Measurements from ENCODE around the gene FOS.
"Not testable (repeated sequence)": the region's sequence is repeated elsewhere in the genome, so short reads cannot be mapped to it uniquely, and the experiment has no call there.

The FOS gene

GRCh38 chr14:75277008-75277814 is 1.4 kb upstream of the FOS start:
- DNase-seq (ENCODE audit: low read depth in 2 of 2) = no peak

- DNase-seq (ENCODE audit: low read depth in 2 of 2) = no peak
These were observed 710 bp upstream of the FOS start for GRCh38 chr14:75277815-75278421.

GRCh38 chr14:75279153-75279762 is 630 bp downstream of the FOS start:
- DNase-seq (ENCODE audit: low read depth in 2 of 2) = no peak

- no peak for DNase-seq (ENCODE audit: low read depth in 2 of 2)
These were observed 1.2 kb downstream of the FOS start for GRCh38 chr14:75279763-75280290.

GRCh38 chr14:75280291-75280830 is 1.7 kb downstream of the FOS start:
- no peak for DNase-seq (ENCODE audit: low read depth in 2 of 2)

GRCh38 chr14:75280831-75281653 is 2.4 kb downstream of the FOS start:
- no peak for DNase-seq (ENCODE audit: low read depth in 2 of 2)

GRCh38 chr14:75281654-75282019 is 3.0 kb downstream of the FOS start:
- DNase-seq (ENCODE audit: low read depth in 2 of 2) = no peak

GRCh38 chr14:75282170-75282554 is 3.5 kb downstream of the FOS start:
- DNase-seq (ENCODE audit: low read depth in 2 of 2) = no peak

- not testable (repeated sequence) for DNase-seq (ENCODE audit: low read depth in 2 of 2)
These were observed 4.0 kb downstream of the FOS start for GRCh38 chr14:75282555-75283161.

- no peak for DNase-seq (ENCODE audit: low read depth in 2 of 2)
These were observed 4.7 kb downstream of the FOS start for GRCh38 chr14:75283162-75283832.

- no peak for DNase-seq (ENCODE audit: low read depth in 2 of 2)
These were observed 5.4 kb downstream of the FOS start for GRCh38 chr14:75283833-75284563.

GRCh38 chr14:75285331-75285730 is 6.7 kb downstream of the FOS start:
- DNase-seq (ENCODE audit: low read depth in 2 of 2) = no peak

GRCh38 chr14:75286313-75286712 is 7.7 kb downstream of the FOS start:
- DNase-seq (ENCODE audit: low read depth in 2 of 2) = no peak

GRCh38 chr14:75289840-75290388 is 11.3 kb downstream of the FOS start:
- no peak for DNase-seq (ENCODE audit: low read depth in 2 of 2)

- DNase-seq (ENCODE audit: low read depth in 2 of 2) = no peak
These were observed 12.2 kb downstream of the FOS start for GRCh38 chr14:75290851-75291250.

GRCh38 chr14:75291331-75291730 is 12.7 kb downstream of the FOS start:
- no peak for DNase-seq (ENCODE audit: low read depth in 2 of 2)

GRCh38 chr14:75292101-75292563 is 13.5 kb downstream of the FOS start:
- no peak for DNase-seq (ENCODE audit: low read depth in 2 of 2)

GRCh38 chr14:75292886-75293285 is 14.3 kb downstream of the FOS start:
- DNase-seq (ENCODE audit: low read depth in 2 of 2) = no peak

GRCh38 chr14:75293920-75294648 is 15.5 kb downstream of the FOS start:
- DNase-seq (ENCODE audit: low read depth in 2 of 2) = peak; percentile 88 to 89

All from activated CD4-positive, alpha-beta T cell treated with anti-CD3 and anti-CD28 coated beads for 24 hours (primary cell).